Coronary artery (tissue), 2 donors: ENCODE data around the gene PHLDB2.

ENCODE experiments used
- DNase-seq: peaks from one replicate; pipeline ENCODE4 v3.0.0-alpha.2; 2017; ENCODE audit warnings: low spot score
- H3K27ac ChIP-seq, 2 donors: fragments of 200-600 bp; sonication (generic); one replicate each; pipeline ENCODE4 v1.5.1; 2016 to 2019
- H3K4me3 ChIP-seq: fragments of 200-600 bp; sonication (generic); 2 replicates; pipeline ENCODE4 v1.5.1; 2016; ENCODE audit warnings: mild to moderate bottlenecking, moderate library complexity
- TF ChIP-seq, protein P1 (sequence below): fragments of 200-600 bp; sonication (generic); IDR thresholded peaks from one replicate; pipeline ENCODE4 v1.5.1; 2019; ENCODE audit warnings: antibody characterized with exemption

Gene PHLDB2

GRCh38 chr3:111862974-111863373 lies 3.9 kb downstream of the PHLDB2 start:
- peak overlapping the region; percentile 95 to 99 for H3K27ac ChIP-seq

DNA sequence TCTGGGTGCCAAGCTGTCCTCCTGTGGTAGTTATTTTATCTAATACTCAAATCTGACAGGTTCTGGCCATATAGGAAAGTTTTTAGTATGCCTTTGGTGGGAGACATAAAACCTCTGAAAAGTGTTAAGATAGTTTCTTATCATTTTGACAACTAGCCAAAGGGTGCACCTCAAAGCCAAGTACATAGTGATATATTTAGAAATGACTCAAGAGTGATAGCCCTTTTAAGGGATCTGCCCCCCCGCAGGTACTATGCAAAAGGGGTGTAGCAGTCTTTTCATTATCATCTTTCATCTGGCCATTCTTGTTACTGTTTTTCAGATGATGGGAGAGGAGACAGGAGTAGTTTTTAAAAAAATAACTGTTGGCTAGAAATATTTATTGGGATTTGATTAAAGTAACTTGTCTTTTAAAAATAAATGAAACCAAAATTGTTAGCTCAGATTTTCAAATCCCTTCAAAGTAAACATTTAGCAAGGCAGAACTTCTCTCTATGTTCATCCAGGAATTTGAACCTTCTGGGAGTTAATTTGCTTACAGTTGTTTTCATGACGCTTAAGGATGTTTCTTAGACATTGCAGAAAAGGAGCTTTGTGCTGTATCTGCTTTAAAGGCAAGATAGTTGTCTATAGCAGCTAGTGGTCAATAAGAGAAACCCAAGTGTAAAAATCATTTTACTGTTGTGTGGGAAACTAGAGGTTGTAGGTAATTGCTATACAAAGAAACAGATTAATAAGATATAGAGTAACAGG lies 5.1 kb downstream of the PHLDB2 start:
- TF ChIP-seq, protein P1, sequence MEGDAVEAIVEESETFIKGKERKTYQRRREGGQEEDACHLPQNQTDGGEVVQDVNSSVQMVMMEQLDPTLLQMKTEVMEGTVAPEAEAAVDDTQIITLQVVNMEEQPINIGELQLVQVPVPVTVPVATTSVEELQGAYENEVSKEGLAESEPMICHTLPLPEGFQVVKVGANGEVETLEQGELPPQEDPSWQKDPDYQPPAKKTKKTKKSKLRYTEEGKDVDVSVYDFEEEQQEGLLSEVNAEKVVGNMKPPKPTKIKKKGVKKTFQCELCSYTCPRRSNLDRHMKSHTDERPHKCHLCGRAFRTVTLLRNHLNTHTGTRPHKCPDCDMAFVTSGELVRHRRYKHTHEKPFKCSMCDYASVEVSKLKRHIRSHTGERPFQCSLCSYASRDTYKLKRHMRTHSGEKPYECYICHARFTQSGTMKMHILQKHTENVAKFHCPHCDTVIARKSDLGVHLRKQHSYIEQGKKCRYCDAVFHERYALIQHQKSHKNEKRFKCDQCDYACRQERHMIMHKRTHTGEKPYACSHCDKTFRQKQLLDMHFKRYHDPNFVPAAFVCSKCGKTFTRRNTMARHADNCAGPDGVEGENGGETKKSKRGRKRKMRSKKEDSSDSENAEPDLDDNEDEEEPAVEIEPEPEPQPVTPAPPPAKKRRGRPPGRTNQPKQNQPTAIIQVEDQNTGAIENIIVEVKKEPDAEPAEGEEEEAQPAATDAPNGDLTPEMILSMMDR: no peak
- Histone ChIP-seq H3K4me3 (peak overlapping the region; percentile 89), H3K27ac (peak overlapping the region; percentile 95 to 99)
- no peak for DNase-seq

More at GRCh38 chr3:111862974-111863373, 3.9 kb downstream of the PHLDB2 start:
- no peak for DNase-seq
- peak overlapping the region; percentile 89 for H3K4me3 ChIP-seq
- TF ChIP-seq, protein P1: no peak

- Histone ChIP-seq H3K4me3 (peak overlapping the region; percentile 43), H3K27ac (peak overlapping the region; percentile 95 to 99)
- DNase-seq: no peak
- TF ChIP-seq, protein P1: no peak
These were observed 6.0 kb downstream of the PHLDB2 start for GRCh38 chr3:111864821-111865656.

DNA sequence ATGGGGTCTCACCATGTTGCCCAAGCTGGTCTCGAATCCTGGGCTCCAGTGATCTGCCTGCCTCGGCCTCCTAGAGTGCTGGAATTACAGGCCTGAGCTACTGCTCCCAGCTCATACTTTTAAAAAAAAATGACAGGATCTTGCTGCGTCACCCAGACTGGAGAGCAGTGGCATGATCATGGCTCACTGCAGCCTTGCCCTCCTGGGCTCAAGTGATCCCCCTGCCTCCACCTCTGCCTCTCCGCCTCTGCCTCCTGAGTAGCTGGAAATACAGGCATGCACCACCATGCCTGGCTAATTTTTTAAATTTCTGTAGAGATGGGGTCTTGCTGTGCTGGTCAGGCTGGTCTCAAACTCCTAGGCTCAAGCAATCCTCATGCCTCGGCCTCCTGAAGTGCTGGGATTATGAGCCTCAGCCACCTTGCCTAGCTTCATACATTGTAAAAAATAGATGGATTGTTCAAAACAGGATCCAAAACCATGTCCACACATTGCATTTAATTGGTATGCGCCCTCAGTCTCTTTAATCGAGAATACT lies 8.9 kb downstream of the PHLDB2 start:
- Histone ChIP-seq H3K27ac (peak overlapping the region; percentile 72 to 95), H3K4me3 (no peak overlapping the region)
- TF ChIP-seq, protein P1: no peak
- DNase-seq: no peak

GRCh38 chr3:111870620-111871019 lies 11.6 kb downstream of the PHLDB2 start:
- TF ChIP-seq, protein P1: no peak
- H3K27ac ChIP-seq: no peak overlapping the region
- no peak for DNase-seq
- H3K4me3 ChIP-seq: no peak overlapping the region

DNA sequence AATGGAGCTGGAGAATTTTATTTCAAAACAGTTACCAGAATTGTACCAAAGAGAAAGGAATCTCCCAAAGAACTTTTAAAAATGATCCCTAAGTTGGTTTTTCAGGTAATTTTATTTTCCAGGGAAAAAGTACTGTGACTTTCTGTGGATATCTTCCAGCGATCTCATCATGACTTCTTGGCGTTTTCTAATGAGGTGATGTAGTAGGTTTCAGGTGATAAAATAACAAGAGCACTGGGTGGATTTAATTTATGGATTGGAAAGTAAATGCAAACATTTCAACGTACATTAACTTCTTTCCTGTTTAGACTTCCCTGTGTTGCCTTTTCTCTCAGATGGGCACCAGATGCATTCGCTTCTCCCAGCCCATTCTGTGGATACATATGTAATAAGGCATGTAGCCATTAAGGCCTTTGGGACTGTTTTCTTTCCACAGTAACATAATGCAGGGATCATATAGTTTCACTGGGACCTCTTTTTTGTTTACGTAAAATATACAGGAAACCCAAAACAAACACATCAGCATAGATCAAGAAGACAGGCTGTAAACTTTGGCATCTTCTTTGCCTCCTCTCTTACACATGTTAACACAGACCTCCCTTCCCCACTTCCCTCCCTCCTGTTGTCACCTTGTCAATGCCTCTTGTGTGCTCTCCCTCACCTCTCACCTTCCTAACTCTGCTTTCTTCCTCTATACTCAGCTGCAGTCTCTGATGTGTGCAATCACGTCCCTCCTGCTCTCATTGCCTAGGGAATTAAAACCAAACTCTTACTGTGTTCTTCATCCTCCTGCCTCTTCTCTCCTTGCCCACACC lies 13.0 kb downstream of the PHLDB2 start:
- no peak for DNase-seq
- peak overlapping the region in 1 of 2 donors; percentile 45 for H3K27ac ChIP-seq
- no peak overlapping the region for H3K4me3 ChIP-seq
- TF ChIP-seq, protein P1: no peak
